ENCODE data around the gene ST7.
"Not testable (repeated sequence)": the region's sequence is repeated elsewhere in the genome, so short reads cannot be mapped to it uniquely, and the experiment has no call there.

The ST7 gene, protein sequence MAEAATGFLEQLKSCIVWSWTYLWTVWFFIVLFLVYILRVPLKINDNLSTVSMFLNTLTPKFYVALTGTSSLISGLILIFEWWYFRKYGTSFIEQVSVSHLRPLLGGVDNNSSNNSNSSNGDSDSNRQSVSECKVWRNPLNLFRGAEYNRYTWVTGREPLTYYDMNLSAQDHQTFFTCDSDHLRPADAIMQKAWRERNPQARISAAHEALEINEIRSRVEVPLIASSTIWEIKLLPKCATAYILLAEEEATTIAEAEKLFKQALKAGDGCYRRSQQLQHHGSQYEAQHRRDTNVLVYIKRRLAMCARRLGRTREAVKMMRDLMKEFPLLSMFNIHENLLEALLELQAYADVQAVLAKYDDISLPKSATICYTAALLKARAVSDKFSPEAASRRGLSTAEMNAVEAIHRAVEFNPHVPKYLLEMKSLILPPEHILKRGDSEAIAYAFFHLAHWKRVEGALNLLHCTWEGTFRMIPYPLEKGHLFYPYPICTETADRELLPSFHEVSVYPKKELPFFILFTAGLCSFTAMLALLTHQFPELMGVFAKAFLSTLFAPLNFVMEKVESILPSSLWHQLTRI

DNA sequence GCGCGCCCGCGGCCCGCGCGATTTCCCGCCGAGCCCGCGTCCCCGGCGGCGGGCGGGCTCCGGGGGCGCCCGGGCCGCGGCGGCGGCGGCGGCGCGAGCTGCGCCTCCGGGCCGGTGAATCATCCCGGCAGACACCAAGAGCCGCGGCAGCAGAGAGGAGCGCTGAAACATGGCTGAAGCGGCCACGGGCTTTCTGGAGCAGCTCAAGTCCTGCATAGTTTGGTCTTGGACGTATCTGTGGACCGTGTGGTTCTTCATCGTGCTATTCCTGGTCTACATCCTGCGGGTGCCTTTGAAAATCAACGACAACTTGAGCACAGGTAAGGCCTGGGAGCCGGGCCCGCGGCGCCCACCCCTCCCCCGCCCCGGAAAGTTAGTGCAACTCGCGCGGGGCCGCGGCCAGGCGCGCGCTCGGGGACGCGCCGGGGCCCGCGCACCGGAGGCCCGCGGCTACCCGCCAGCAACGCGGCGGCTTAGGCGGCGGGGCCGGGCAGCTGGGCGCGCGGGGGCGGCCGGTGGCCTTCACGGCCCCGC, at the start of gene ST7:
TSS of gene ST7 (plus strand) at position 130 of the 534 bp plus-strand sequence. CDS start at position 170, 40 bp downstream.
- FAIRE-seq = no peak

- FAIRE-seq = no peak
These were observed 46.9 kb upstream of the ST7 start for GRCh38 chr7:116906391-116906790.

DNA sequence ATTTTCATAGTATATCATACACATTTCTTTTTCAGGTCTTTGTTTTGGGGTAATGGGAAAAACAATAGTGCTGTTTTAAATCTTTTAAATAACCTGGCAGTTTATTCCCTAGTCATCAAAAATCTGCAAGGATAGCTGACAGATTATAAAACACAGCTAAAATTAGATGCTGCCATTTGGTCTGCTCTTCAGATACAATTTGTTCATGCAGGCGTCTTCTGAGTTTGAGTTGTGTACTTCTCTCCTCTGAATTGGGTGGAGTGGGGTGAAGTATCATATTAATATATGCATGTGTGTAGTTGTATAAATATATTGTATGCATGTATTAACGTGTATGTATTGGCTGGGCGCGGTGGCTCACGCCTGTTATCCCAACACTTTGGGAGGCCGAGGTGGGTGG, 42.9 kb upstream of the ST7 start:
- peak; percentile 21 for FAIRE-seq

GRCh38 chr7:116911801-116912200, 41.5 kb upstream of the ST7 start:
- no peak for FAIRE-seq

DNA sequence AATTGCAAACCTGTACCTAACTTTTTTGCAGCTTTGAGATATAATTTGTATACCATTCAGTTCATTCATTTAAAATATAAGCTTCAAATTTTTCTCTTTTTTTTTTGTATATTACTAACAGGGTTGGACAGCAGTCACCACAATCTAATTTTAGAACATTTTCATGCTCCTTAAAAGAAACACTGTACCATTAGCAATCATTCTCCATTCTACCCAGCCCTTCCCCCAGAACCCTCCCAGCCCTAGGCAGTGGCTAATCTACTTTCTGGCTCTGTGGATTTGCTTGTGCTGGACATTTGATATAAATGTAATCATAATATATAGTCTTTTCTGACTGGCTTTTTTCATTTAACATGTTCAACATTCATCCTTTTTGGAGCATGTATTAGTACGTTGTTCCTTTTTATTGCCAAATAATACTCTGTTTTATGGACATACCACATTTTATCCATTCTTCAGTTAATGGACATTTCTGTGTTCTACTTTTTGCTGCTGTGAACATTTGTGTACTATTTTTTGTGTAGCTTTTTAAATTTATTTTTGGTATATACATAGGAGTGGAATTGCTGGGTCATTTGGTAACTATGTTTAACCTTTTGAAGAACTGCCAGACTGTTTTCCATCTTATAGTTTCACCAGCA, 40.9 kb upstream of the ST7 start:
- no peak for FAIRE-seq

- FAIRE-seq = no peak
These were observed 34.6 kb upstream of the ST7 start for GRCh38 chr7:116918704-116919103.

GRCh38 chr7:116920359-116920758, 32.9 kb upstream of the ST7 start:
- FAIRE-seq = no peak

DNA sequence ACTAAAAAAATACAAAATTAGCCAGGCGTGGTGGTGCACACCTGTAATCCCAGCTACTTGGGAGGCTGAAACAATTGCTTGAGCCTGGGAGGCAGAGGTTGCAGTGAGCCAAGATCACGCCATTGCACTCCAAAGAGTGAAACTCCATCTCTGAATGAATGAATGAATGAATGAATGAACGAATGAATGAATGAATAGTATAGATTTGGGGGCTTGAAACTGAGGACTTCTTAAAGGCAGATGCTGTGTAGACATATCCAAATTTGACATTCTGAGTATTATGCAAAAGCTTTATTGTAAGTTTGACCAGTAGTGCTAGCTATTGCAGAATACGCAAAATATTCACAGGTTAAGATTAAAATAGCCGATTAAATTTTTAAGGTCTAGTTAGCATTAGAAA, 30.8 kb upstream of the ST7 start:
- FAIRE-seq = no peak

DNA sequence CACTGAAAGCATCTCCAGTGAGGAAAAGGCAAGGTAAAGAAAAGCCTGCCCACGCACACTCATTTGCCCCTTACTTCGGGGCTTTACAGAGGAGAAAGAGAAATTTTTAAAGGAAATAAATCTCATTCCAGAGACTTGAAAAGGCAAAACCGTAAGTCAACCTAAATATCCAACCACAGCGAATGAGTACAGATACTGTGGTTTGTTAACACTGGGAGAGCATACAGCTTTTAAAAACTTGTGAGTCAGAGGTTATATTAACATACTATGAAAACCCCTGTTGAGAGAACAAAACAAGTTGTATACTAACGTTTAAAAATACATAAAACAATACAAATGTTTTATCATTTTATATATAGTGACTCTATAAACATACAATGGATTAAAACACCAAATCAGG, 28.6 kb upstream of the ST7 start:
- no peak for FAIRE-seq

GRCh38 chr7:116929021-116929420, 24.3 kb upstream of the ST7 start:
- no peak for FAIRE-seq

DNA sequence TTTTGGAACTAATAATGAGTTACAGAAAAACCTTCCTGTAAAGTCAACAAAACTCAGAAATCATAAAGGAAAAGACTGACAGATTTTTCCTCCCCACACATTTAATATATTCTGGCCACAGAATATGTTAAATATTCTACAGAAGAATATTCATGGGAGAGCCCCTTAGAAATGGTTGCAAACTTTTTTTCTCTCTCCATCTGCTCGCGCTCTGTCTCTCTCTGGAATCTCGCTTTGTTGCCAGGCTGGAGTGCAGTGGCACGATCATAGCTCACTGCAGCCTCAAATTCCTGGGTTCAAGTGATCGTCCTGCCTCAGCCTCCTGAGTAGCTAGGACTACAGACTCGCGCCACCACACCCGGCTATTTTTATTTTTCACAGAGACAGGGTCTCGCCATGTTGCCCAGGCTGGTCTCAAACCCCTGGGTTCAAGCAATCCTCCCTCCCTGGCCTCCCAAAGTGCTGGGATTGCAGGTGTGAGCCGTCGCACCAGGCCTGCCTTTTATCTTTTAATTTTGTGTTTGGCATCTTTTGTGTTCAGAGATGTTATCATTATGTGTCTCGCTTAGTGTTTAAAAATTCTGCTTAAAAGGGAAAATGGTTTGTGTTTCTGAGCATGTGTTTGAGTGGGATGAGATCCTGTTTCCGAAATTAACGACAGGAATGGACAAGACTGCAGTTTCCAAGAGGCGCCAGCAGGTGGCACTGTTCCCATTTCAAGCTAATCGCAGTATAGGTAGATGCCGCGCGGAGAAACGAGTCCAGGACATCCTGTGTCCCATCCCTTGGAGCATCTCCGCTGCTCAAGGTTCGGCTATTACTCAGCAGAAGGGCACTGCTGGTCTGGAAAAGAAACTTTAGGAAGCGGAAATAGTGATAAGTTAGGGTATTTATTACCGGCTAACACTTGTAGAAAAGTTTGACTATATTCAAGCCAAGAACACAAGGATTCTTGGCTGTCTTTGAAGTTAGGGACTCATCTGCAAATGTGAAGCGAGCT, 23.1 kb upstream of the ST7 start:
- peak; percentile 87 for FAIRE-seq

GRCh38 chr7:116932566-116932965, 20.7 kb upstream of the ST7 start:
- FAIRE-seq = no peak

GRCh38 chr7:116933465-116933864, 19.8 kb upstream of the ST7 start:
- no peak for FAIRE-seq

DNA sequence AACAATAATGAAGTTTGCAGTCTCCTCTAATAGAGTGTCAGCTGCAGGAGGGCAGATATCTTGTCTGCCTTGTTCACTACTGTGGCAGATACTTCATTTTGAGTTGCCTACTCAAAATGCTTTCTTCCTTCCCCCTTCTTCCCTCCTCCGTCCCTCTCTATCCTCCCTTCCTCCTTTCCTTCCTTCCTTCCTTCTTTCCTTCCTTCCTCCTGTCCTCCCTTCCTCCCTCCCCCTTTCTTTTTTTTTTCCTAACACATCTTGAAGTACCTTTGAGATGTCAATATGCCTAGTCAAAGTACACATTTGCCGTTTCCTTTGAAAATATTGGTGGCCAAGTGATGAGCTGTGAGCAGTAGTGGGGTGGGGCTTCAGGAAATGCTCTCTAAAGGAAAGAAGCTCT, 18.7 kb upstream of the ST7 start:
- FAIRE-seq = no peak

DNA sequence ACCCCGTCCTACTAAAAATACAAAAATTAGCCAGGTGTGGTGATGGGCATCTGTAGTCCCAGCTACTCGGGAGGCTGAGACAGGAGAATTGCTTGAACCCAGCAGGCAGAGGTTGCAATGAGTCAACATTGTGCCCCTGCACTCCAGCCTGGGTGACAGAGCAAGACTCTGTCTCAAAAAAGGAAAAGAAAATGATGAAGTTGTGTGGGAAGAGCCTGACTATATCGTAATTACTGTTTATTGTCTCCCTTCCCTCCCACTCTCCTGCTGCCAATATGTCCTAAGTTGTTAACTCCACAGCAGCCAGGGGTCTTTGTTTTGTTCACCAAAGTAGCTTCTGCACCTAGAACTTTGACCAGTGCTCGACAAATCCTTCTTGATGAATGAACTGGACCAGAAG, 16.5 kb upstream of the ST7 start:
- not testable (repeated sequence) for FAIRE-seq

DNA sequence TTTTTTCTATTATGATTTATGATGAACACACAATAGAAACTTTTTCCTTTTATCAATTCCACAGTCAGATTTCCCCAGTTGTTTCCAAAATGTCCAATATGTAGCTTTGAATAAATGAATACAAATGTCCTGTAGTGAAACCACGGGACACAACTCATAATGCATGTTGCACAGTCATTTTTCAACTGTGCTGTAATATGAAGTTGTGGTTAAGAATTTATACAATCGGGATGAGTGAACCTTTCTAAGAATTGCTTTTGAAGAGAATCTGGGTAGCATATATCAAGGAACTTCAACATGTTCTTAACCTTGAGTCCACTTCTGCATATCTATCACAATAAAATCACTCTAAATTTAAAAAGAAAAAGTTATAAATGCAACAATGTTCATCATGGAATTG, 14.6 kb upstream of the ST7 start:
- FAIRE-seq = no peak

DNA sequence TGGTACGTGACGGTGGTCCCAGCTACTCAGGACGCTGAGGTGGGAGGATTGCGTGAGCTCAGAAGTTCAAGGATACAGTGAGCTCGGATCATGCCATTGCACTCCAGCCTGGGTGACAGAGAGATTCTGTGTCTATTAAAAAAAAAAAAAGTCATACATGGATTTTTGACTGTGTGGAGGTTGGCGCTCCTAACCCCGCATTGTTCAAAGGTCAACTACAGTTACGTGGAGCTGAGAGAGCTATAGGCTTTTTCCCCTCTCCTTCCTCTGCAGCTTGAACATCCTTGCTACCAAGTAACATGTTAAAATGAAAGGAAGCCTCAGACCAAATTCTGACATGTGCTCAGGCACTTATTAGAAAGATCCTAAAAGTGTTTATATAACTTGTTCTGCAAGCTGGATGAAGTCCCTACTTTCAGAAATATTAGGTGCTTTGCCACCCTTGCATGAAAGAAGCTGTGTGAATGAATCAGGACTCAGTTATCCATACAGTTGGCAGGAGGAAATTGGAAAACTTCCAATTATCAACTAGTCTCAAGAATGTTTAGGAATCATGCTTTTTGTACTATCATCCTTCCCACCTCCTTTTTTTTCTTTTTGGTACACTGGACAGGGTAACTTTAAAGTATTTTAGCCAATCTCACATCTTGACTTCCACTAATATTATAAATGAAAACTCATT, 12.5 kb upstream of the ST7 start:
- FAIRE-seq = no peak

GRCh38 chr7:116942504-116942903, 10.8 kb upstream of the ST7 start:
- no peak for FAIRE-seq

DNA sequence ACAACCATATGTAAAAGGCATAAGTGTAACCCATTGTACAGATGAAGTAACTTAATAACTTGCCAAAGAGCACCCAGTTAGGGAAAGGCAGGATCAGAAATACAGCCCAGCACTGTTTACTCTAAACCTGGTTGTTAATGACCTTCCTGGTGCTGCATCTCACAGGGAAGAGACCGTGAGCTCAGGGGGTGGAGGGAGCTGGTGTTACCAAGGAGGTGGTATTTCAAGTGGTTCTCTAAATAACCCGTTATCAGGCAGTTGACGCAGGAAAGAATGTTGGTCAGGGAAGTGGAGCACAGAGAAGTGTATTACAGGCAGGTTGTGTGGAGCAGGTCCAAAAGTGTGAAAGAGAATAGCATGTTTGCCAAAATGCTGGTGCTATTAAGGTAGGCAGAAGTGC, 4.4 kb upstream of the ST7 start:
- FAIRE-seq = no peak

- FAIRE-seq = no peak
These were observed 3.1 kb upstream of the ST7 start for GRCh38 chr7:116949941-116950801.

GRCh38 chr7:116950889-116951351, 2.4 kb upstream of the ST7 start:
- FAIRE-seq = no peak

Measured in islet of Langerhans (tissue), 1 donor.